ENCODE data around the gene PLXNA3.
A peak's percentile ranks its signal among the peaks of the same experiment; 100 is the strongest.

The PLXNA3 gene

GRCh38 chrX:154458116-154458953 is at the start of gene PLXNA3:
TSS of gene PLXNA3 (plus strand) at chrX:154458281. CDS start at chrX:154460184, 1,903 bp downstream.
- Mint-ChIP-seq H3K27me3 (no peaks in the 10 kb centered on the region), H3K4me1 (peaks cover 9% of the 10 kb centered on the region), H3K9me3 (no peaks in the 10 kb centered on the region), H3K4me3 (peak within 1 kb of the TSS; percentile 88), H3K27ac (peak within 1 kb of the TSS; percentile 91), H3K36me3 (ENCODE audit: low read depth) (peaks cover 4% of the 10 kb centered on the region)
- DNase-seq (peak; percentile 71), ATAC-seq (peak; percentile 59)

GRCh38 chrX:154408659-154409221 is 49.3 kb upstream of the PLXNA3 start:
- Mint-ChIP-seq H3K27me3 (no peaks in the 10 kb centered on the region), H3K4me1 (peaks cover 18% of the 10 kb centered on the region), H3K9me3 (no peaks in the 10 kb centered on the region), H3K27ac (peak overlapping the region; percentile 73), H3K36me3 (ENCODE audit: low read depth) (peaks cover 2% of the 10 kb centered on the region), H3K4me3 (peak overlapping the region; percentile 71)
- ATAC-seq (no peak), DNase-seq (no peak)

DNA sequence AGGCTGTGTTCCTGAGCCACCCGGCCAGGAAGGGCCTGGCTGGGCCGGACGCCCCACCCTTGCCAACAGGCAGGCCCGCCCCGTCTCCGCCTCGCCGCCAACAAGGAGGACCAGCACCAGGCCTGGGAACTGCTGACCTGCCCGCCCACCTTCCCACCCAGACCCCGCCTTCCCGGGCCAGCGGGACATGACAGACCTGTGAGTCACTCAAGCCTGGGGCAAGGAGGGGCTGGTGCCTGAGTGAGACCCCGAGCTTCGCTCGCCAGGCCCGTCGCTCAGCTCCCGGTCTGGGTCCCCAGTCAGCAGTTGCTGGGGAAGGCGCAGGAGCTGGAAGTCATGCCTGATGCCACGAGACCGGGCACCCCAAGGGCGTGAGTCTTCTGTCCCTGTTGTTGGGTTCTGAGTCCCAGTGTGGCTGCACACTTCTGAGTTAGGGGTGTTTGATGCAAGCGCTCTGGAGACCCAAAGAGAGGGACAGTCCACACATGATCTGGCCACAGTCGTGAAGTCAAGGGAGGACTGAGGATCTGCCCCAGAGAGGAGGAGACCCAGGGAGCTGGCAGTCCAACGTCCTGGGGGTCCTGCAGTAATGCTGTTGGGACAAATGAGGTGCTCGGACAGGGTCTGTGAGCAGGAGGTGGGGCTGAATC is 48.7 kb upstream of the PLXNA3 start, which contains the start of gene DNASE1L1:
Gene DNASE1L1 (minus strand): TSS at position 33 of the 650 bp plus-strand sequence. CDS start 3,686 bp downstream, outside the sequence.
- peak; percentile 49 for DNase-seq
- H3K4me1 Mint-ChIP-seq: peaks cover 18% of the 10 kb centered on the region
- H3K9me3 Mint-ChIP-seq: no peaks in the 10 kb centered on the region
- H3K36me3 Mint-ChIP-seq (ENCODE audit: low read depth): peaks cover 4% of the 10 kb centered on the region
- H3K27me3 Mint-ChIP-seq: no peaks in the 10 kb centered on the region
- peak within 1 kb of the TSS; percentile 71 for H3K4me3 Mint-ChIP-seq
- peak within 1 kb of the TSS; percentile 73 for H3K27ac Mint-ChIP-seq
- peak; percentile 30 for ATAC-seq

DNA sequence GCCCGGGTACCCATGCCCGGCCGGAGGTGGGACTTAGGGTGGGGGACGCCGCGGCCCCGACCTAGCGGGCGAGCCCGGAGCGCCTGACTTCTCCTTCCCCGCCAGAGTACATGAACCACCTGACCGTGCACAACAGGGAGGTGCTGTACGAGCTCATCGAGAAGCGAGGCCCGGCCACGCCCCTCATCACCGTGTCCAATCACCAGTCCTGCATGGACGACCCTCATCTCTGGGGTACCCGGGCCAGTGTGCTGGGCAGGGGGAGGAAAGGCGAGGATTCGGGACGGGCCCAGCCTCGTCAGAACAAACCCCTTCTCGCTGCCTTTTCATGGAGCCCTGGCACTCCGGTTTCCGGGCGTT is 46.1 kb upstream of the PLXNA3 start:
- Mint-ChIP-seq H3K4me1 (peaks cover 19% of the 10 kb centered on the region), H3K9me3 (no peaks in the 10 kb centered on the region), H3K27me3 (no peaks in the 10 kb centered on the region), H3K4me3 (peak overlapping the region; percentile 79), H3K36me3 (ENCODE audit: low read depth) (peaks cover 7% of the 10 kb centered on the region), H3K27ac (peak overlapping the region; percentile 73)
- DNase-seq (peak; percentile 68), ATAC-seq (peak; percentile 77)

- H3K27ac Mint-ChIP-seq: peak overlapping the region; percentile 73
- H3K4me1 Mint-ChIP-seq: peaks cover 19% of the 10 kb centered on the region
- ATAC-seq (peak; percentile 44), DNase-seq (no peak)
- H3K27me3 Mint-ChIP-seq: no peaks in the 10 kb centered on the region
- H3K4me3 Mint-ChIP-seq: peak overlapping the region; percentile 79
- H3K9me3 Mint-ChIP-seq: no peaks in the 10 kb centered on the region
- H3K36me3 Mint-ChIP-seq (ENCODE audit: low read depth): peaks cover 7% of the 10 kb centered on the region
Measured at GRCh38 chrX:154412468-154412867, 45.6 kb upstream of the PLXNA3 start.

- H3K4me3 Mint-ChIP-seq: no peak overlapping the region
- DNase-seq: no peak
- ATAC-seq: no peak
- peaks cover 19% of the 10 kb centered on the region for H3K4me1 Mint-ChIP-seq
- no peaks in the 10 kb centered on the region for H3K9me3 Mint-ChIP-seq
- peaks cover 6% of the 10 kb centered on the region for H3K36me3 Mint-ChIP-seq (ENCODE audit: low read depth)
- H3K27ac Mint-ChIP-seq: peak overlapping the region; percentile 73
- no peaks in the 10 kb centered on the region for H3K27me3 Mint-ChIP-seq
Measured at GRCh38 chrX:154413142-154413541, 44.9 kb upstream of the PLXNA3 start.

DNA sequence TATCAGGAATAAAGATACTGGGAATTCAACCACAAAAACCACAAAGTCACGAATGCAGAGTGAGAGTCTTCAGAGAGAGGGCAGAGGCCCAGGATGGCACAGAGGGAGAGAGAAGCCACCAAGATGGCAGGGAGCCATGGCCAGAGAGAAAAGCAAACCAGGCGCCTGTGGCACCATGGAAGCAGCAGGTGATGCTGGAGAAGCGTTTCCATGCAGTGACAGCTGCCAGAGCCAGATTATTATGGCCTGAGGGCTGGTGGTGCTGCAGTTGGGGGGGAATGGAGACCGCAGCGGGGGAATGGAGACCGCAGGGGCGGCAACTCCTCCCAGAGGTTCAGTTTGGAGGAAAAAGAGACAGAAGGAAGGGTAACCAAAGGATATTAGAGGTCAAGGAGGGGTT is 40.9 kb upstream of the PLXNA3 start:
- H3K9me3 Mint-ChIP-seq: no peaks in the 10 kb centered on the region
- DNase-seq (no peak), ATAC-seq (no peak)
- H3K27ac Mint-ChIP-seq: no peak overlapping the region
- no peak overlapping the region for H3K4me3 Mint-ChIP-seq
- H3K27me3 Mint-ChIP-seq: no peaks in the 10 kb centered on the region
- peaks cover 5% of the 10 kb centered on the region for H3K36me3 Mint-ChIP-seq (ENCODE audit: low read depth)
- peaks cover 11% of the 10 kb centered on the region for H3K4me1 Mint-ChIP-seq

DNA sequence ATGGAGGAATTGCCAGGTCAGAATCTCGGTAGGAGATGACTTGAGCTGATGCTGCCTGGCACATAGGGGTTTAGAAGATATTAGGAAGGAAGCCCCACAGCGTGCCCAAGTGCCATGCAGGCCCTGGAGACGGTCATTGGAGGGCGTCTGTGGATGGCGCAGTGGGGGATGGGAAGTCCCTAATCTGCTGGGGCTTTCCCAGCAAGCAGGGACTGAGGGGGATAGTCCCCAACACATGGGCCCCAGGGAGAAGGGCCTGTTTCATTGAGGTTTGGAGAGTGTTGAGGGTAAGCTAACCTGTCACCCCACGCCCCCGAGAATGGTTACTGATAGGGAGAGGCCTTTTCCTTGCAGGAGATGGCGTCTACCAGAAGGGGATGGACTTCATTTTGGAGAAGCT is 38.9 kb upstream of the PLXNA3 start:
- H3K9me3 Mint-ChIP-seq: no peaks in the 10 kb centered on the region
- no peak for DNase-seq
- peaks cover 2% of the 10 kb centered on the region for H3K36me3 Mint-ChIP-seq (ENCODE audit: low read depth)
- no peak for ATAC-seq
- H3K27me3 Mint-ChIP-seq: no peaks in the 10 kb centered on the region
- peaks cover 7% of the 10 kb centered on the region for H3K4me1 Mint-ChIP-seq
- H3K4me3 Mint-ChIP-seq: no peak overlapping the region
- H3K27ac Mint-ChIP-seq: no peak overlapping the region

DNA sequence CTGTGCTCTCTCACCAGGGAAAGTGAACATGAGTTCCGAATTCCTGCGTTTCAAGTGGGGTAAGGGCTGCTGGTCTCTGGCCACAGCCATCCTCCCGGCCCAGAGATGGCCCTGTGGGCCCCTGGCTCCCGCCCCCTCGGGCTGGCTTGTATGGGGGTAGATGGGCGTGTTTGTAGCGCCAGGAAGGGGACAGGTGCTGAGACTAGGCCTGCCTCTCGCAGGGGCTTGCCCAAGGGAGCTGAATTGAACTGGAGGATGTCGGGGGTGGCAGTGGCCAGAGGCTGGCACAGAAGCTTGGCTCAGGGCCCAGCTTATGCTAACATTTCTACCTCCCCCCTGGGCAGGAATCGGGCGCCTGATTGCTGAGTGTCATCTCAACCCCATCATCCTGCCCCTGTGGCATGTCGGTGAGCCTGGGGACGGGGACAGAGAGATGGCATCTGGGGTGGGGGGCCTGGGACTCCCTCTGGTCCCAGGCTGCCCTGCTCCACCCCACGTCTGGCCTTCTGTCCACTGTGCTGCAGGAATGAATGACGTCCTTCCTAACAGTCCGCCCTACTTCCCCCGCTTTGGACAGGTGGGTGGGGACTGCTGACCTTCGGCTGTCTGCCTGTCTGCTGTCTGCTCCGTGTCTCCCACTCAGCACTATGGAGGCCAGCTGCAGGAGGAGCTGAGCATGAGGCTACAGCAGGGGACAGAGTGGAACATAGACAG is 38.2 kb upstream of the PLXNA3 start:
- ATAC-seq (no peak), DNase-seq (no peak)
- no peak overlapping the region for H3K27ac Mint-ChIP-seq
- H3K4me3 Mint-ChIP-seq: no peak overlapping the region
- peaks cover 2% of the 10 kb centered on the region for H3K36me3 Mint-ChIP-seq (ENCODE audit: low read depth)
- H3K9me3 Mint-ChIP-seq: no peaks in the 10 kb centered on the region
- peaks cover 7% of the 10 kb centered on the region for H3K4me1 Mint-ChIP-seq
- H3K27me3 Mint-ChIP-seq: no peaks in the 10 kb centered on the region

GRCh38 chrX:154420402-154420756 is 37.7 kb upstream of the PLXNA3 start:
- ATAC-seq: no peak
- Mint-ChIP-seq H3K27me3 (no peaks in the 10 kb centered on the region), H3K4me1 (peaks cover 5% of the 10 kb centered on the region), H3K9me3 (no peaks in the 10 kb centered on the region), H3K27ac (no peak overlapping the region), H3K36me3 (ENCODE audit: low read depth) (no peaks in the 10 kb centered on the region), H3K4me3 (no peak overlapping the region)
- no peak for DNase-seq

DNA sequence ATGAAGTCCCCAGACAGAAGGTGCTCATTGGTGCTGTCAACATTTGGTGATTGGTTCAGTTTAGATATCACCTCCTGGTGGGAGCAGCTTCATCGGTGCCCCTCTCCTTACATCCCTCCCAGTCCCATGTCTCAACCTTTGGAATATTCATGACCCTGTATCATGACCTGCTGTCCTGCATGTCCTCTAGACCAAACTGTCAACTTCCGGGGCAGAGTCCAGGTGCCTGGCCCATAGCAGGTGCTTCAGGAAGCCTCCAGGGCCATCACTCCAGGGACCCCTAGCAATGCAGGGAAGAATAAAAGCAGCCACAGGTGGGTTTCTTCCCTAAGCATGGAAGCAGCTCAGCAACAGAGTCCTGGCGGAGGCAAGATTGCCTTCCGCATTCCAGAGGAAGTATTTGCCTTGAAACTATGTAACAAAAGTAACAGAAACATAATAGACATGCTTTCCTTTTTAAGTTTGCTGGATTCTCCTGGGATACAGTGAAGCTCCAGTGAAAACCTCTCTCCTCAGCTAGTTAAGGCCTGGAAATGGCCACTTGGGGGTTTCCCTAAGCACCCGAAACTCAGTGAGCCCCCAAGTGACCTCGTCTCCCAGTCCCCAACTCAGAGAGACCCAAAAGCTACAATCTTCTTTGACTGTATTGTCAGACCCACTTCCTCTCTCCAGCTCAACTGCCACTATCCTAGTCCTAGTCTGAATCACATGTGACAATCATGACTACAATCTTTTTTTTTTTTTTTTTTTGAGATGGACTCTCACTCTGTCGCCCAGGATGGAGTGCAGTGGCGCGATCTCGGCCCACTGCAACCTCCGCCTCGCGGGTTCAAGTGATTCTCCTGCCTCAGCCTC is 30.9 kb upstream of the PLXNA3 start:
- ATAC-seq (no peak), DNase-seq (no peak)
- Mint-ChIP-seq H3K27ac (no peak overlapping the region), H3K4me3 (peak overlapping the region; percentile 24), H3K9me3 (no peaks in the 10 kb centered on the region), H3K4me1 (peaks cover 26% of the 10 kb centered on the region), H3K27me3 (no peaks in the 10 kb centered on the region), H3K36me3 (ENCODE audit: low read depth) (no peaks in the 10 kb centered on the region)

DNA sequence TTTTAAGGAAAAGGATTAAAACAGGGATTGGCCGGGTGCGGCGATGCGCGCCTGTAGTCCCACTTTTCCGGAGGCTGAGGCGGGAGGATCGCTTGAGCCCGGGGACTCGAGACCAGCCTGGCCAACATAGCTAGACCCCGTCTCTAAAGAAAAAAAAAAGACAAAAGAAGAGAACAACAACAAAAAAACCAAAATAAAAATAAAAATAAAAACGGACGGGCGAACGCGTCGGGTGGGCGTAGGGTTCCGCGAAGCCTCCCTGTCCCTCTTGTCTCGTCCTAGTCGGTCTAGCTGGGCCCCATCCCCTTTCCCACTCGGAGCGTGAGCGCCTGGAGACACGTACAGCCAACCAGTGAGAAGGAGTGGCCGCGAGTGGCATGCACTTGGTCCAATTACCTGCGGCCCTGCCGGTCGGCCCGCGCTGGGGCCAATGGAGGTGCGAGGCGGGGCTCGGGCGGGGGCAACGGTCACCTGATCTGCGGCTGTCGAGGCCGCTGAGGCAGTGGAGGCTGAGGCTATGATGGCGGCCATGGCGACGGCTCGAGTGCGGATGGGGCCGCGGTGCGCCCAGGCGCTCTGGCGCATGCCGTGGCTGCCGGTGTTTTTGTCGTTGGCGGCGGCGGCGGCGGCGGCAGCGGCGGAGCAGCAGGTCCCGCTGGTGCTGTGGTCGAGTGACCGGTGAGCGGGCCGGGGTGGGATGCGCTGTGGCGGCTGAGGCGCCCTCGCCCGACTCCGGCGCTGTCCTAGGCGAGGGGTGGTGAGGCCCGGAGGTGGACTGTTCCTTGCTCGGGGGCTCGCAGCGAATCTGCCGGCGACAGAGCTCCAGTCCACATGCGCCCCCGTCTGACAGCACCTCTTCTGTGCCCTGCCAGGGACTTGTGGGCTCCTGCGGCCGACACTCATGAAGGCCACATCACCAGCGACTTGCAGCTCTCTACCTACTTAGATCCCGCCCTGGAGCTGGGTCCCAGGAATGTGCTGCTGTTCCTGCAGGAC is 29.6 kb upstream of the PLXNA3 start, which contains the start of gene ATP6AP1:
Gene ATP6AP1 (plus strand): TSS at position 502 of the 996 bp plus-strand sequence. CDS start 16 bp downstream, at position 518.
- Mint-ChIP-seq H3K9me3 (no peaks in the 10 kb centered on the region), H3K4me3 (peak within 1 kb of the TSS; percentile 78), H3K27me3 (no peaks in the 10 kb centered on the region), H3K4me1 (peaks cover 26% of the 10 kb centered on the region), H3K27ac (peak within 1 kb of the TSS; percentile 65), H3K36me3 (ENCODE audit: low read depth) (no peaks in the 10 kb centered on the region)
- DNase-seq (peak; percentile 84), ATAC-seq (peak; percentile 99)

DNA sequence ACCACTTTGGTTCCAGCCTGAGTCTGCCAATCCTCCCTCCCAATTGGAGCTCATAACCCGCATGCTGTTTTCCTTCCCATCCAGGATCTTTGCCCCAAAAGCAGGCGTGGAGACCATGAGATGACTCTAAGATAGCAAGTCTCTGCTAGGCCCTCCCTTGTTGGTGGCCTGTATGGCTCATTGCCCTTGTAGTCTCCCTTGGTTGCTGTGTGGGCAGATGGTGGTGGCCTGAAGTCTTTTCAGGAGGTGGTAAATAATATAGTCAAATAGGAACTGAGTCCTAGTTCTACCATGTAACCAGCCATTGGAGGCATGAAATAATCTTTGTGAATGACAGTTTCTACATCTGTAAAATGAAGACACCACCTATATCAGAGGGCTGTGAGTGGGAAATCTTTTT is 28.4 kb upstream of the PLXNA3 start:
- H3K4me1 Mint-ChIP-seq: peaks cover 26% of the 10 kb centered on the region
- DNase-seq: no peak
- peak overlapping the region; percentile 78 for H3K4me3 Mint-ChIP-seq
- no peaks in the 10 kb centered on the region for H3K9me3 Mint-ChIP-seq
- peak overlapping the region; percentile 54 for H3K27ac Mint-ChIP-seq
- no peak for ATAC-seq
- no peaks in the 10 kb centered on the region for H3K36me3 Mint-ChIP-seq (ENCODE audit: low read depth)
- no peaks in the 10 kb centered on the region for H3K27me3 Mint-ChIP-seq
